T-helper 2 cell treated with Interferon-gamma antibody and Interleukin-4, amounts not matched to agents 100 ng/mL and 5 ng/mL, for 36 hours (primary cell): Measurements from ENCODE around the gene TOM1L1. TPM values are rescaled to one million over a fixed set of nuclear protein-coding genes. Genes with fewer than 3 reads are reported as not detected.

Experiments used
- intact Hi-C: fragments of 100-400 bp; cut with micrococcal nuclease; formaldehyde crosslinking; loops from one replicate; pipeline ENCODE4 v1.15.1; 2023
- total RNA-seq: library from RNA; stranded (reverse); gene quantifications from 2 replicates; pipeline ENCODE4 v1.2.3, GENCODE V29; 2022

The TOM1L1 gene
- total RNA-seq, 1 donor from 2014 or later = 0.16 TPM

DNA sequence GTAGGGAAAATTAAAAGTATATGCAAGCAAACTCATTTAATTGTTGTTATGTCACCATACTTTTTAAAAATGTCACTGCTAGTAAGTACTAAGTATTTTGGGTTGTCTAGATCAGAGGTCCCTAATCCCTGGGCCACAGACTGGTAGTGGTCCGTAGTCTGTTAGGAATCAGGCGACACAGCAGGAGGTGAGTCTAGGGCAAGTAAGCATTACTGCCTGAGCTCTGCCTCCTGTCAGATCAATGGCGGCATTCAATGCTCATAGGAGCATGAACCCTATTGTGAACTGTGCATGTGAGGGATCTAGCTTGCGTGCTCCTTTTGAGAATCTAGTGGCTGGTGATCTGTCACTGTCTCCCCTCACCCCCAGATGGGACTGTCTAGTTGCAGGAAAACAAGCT, 89.5 kb downstream of the TOM1L1 start:
- intact Hi-C loops = no loop called here

DNA sequence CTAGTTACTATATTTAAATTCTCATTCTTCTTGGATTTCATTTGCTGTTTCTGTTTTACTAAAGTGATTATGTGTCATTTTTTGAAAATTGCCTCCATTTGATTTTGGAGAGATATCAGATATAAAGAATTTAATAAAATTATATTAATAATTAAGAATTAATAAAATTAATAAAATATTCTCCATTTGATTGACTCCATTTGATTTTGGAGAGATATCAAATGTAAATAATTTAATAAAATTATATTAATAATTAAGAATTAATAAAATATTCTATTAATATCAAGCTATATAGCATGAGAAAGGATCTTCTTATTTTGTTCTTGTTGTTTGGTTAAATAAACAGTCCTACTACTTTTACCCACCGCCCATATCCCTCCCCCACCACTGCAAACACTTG, 90.9 kb downstream of the TOM1L1 start:
- intact Hi-C loops = no loop called here

DNA sequence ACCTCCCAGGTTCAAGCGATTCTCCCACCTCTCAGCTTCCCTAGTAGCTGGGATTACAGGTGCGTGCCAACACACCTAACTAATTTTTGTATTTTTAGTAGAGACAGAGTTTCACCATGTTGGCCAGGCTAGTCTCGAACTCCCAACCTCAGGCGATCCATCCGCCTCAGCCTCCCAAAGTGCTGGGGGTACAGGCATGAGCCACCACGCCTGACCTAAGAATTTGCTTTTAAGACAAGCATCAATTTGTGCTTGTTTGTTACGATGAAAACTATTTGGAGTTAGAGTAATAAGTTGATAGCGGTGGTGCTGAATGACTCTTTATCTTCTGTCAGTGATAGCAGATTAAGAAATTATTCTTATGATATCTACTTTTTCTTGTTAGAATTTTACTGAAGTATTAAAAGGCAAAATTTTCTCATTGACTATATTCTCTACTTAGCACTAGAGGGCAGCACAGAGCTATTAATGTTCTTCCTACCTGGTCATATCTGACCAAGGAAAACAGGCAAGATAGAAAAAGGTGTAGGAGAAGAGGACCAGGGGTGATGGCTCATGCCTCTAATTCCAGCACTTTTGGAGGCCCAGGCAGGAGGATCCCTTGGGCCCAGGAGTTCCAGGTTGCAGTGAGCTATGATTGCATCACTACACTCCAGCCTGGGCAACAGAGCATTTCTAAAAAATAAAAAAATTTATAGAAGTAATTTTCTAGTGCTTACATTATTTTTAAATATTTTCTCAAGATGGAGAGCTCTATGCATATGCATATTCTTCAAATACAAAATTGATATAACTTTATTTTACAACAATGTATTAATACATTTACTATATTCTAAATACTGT, 92.4 kb downstream of the TOM1L1 start:
- intact Hi-C loops = loop anchor here (1.0 to 2.0 kb wide), 4 partner anchors 303 to 521 kb away; no protein-coding TSS in a partner anchor

DNA sequence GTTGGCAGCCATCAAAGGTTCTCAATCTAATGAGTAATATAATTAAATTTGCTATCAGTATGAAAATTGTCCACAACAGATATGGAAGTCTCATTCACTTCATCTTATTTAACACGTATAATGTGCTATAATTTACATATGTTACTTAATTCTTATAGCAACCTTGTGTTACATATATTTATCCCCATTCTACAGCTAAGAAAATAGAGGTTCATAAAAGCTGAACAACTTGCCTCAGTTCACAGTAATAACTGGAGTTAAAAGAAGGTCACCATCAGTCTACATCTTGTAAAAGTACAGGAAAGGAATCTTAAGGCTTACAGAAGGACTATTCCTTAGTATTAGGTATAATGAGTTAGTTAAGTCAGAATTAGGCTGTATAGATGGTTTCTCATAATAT, 95.8 kb downstream of the TOM1L1 start:
- intact Hi-C loops = loop anchor here (5.0 kb wide), 1 partner anchor 241 kb away; no protein-coding TSS in a partner anchor

DNA sequence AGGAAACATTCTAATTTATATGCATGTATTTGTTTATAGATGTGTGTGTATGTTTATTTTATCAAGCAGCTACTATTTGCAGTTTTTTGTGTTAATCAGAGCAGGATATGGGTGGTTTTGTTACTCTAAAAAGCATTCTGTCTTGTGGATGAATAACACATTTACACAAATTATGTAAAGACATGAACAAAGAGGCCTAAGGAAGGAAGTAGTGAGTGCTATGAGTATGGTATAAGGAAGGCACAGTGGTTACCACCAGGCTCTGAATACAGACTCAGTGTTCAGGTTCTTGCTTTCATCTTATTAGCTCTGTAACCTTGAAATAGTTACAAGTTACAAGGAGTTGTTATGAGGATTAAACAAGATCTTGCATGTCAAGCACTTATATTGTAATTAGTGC, 101.8 kb downstream of the TOM1L1 start:
- intact Hi-C loops = no loop called here

DNA sequence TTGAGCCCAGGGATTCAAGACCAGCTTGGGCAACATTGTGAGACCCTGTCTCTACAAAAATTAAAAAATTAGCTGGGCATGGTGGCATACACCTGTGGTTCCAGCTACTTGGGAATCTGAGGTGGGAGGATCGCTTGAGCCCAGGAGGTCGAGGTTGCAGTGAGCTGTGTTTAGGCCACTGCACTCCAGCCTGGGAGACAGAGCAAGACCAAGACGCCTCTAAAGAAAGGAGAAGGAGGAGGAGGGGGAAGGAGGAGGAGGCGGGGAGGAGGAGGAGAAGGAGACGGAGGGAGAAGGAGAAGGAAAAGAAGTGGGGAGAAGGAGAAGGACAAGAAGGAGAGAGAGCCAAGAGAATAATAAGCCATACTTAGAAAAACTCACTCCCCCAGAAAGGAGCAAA, 103.8 kb downstream of the TOM1L1 start:
- intact Hi-C loops = no loop called here

DNA sequence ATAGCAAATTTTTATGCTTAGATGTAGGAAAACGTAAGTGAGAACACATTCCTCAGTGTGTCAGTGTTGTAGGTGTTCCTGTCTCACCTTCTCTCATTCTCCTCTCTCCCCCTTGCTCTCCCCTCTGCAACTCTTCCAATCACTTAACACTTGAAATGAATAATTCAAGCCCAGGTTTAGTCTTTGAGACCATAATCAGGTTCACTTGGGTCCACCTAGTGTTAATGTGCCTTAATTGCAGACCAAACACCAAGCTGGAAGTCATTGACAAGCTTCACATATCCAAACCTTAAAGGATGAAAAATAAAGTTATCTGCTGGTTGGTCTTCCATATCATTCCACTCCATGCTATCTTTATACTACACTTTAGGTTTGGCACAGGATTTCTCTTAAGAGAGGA, 104.9 kb downstream of the TOM1L1 start:
- intact Hi-C loops = no loop called here

Other genes with a start within 250 kb of the TOM1L1 start
- gene COX11, start 67.8 kb downstream of the TOM1L1 start, total RNA-seq = 44.6 and 50.7 TPM in 2 replicates
- gene STXBP4, start 67.9 kb downstream of the TOM1L1 start, total RNA-seq = 8.8 and 9.6 TPM in 2 replicates